HEK293 (cell line): ENCODE results near the gene NFATC1.

Experiments used
- CTCF ChIA-PET: fragments of 350-600 bp; formaldehyde crosslinking; extraction: SDS; loops from one replicate; lab custom pipeline; 2021; ENCODE audit warnings: antibody characterized with exemption; lab: Yijun Ruan, JAX
- POLR2A ChIA-PET: fragments of 300-600 bp; formaldehyde crosslinking; extraction: SDS; loops from one replicate; lab custom pipeline; 2020; ENCODE audit warnings: antibody characterized with exemption, inconsistent platforms; lab: Yijun Ruan, JAX
- H3K27ac ChIP-seq: fragments of 200-500 bp; sonication (Bioruptor generic); 2 replicates; pipeline ENCODE4 v1.5.1; 2014; ENCODE audit warnings: low read depth, low read length, control low read depth, inconsistent platforms; ENCODE audit errors: extremely low read depth
- H3K36me3 ChIP-seq, 2 experiments: fragments of 200-500 bp in 1 of 2; sonication (Bioruptor generic) in 1 of 2; 1 replicate in 1 of 2; 2 replicates in 1 of 2; pipeline ENCODE4 v1.5.1; 2014 to 2017; ENCODE audit warnings: inconsistent platforms in 2 of 2, low read length in 2 of 2; ENCODE audit not compliant: control insufficient read depth in 2 of 2, insufficient read depth in 1 of 2
- H3K4me1 ChIP-seq: fragments of 200-500 bp; sonication (Bioruptor generic); 2 replicates; pipeline ENCODE4 v1.5.1; 2014; ENCODE audit warnings: mild to moderate bottlenecking, low read length, inconsistent platforms; ENCODE audit not compliant: control insufficient read depth, insufficient read depth
- H3K4me3 ChIP-seq: 2 replicates; pipeline ENCODE4 v1.5.1; 2011; ENCODE audit warnings: low read depth, mild to moderate bottlenecking, control low read depth, low read length, moderate library complexity
- H3K9me3 ChIP-seq: fragments of 200-500 bp; sonication (Bioruptor generic); 2 replicates; pipeline ENCODE4 v1.5.1; 2014; ENCODE audit warnings: low read depth, low read length, inconsistent platforms; ENCODE audit not compliant: control insufficient read depth, insufficient read depth
- BCL11B ChIP-seq: fragments of 450-650 bp; formaldehyde crosslinking; IDR thresholded peaks from 2 replicates; pipeline ENCODE4 v1.5.1; 2016; ENCODE audit warnings: low read depth, missing biosample characterization, missing genetic modification characterization
- BCL6B ChIP-seq: fragments of 450-650 bp; formaldehyde crosslinking; IDR thresholded peaks from 2 replicates; pipeline ENCODE4 v1.5.1; 2017; ENCODE audit warnings: missing biosample characterization, missing genetic modification characterization
- GLI2 ChIP-seq: fragments of 450-650 bp; formaldehyde crosslinking; IDR thresholded peaks from 2 replicates; pipeline ENCODE4; 2017; ENCODE audit warnings: missing biosample characterization, missing genetic modification characterization, low read depth, borderline replicate concordance
- KLF1 ChIP-seq: fragments of 450-650 bp; formaldehyde crosslinking; IDR thresholded peaks from 2 replicates; pipeline ENCODE4 v1.5.1; 2016; ENCODE audit warnings: missing biosample characterization, missing genetic modification characterization
- PRDM1 ChIP-seq: fragments of 450-650 bp; formaldehyde crosslinking; IDR thresholded peaks from 2 replicates; pipeline ENCODE4; 2016; ENCODE audit warnings: missing biosample characterization, missing genetic modification characterization
- RBAK ChIP-seq: fragments of 450-650 bp; formaldehyde crosslinking; IDR thresholded peaks from 2 replicates; pipeline ENCODE4 v1.5.1; 2016; ENCODE audit warnings: missing biosample characterization, missing genetic modification characterization
- SALL2 ChIP-seq: fragments of 450-650 bp; formaldehyde crosslinking; IDR thresholded peaks from 2 replicates; pipeline ENCODE4 v1.5.0; 2017; ENCODE audit warnings: missing biosample characterization, mild to moderate bottlenecking, missing genetic modification characterization, borderline replicate concordance
- SCRT1 ChIP-seq: fragments of 450-650 bp; formaldehyde crosslinking; IDR thresholded peaks from 2 replicates; pipeline ENCODE4 v1.5.1; 2016; ENCODE audit warnings: missing biosample characterization, missing genetic modification characterization, borderline replicate concordance
- SCRT2 ChIP-seq: fragments of 450-650 bp; formaldehyde crosslinking; IDR thresholded peaks from 2 replicates; pipeline ENCODE4 v1.5.1; 2016; ENCODE audit warnings: missing biosample characterization, missing genetic modification characterization
- SP2 ChIP-seq: fragments of 450-650 bp; formaldehyde crosslinking; IDR thresholded peaks from 2 replicates; pipeline ENCODE4 v1.5.1; 2016; ENCODE audit warnings: missing biosample characterization, missing genetic modification characterization
- ZBTB17 ChIP-seq: fragments of 450-650 bp; formaldehyde crosslinking; IDR thresholded peaks from 2 replicates; pipeline ENCODE4 v1.5.1; 2016; ENCODE audit warnings: missing biosample characterization, missing genetic modification characterization
- ZFP3 ChIP-seq: fragments of 450-650 bp; formaldehyde crosslinking; IDR thresholded peaks from 2 replicates; pipeline ENCODE4 v1.5.1; 2016; ENCODE audit warnings: low read depth, missing biosample characterization, missing genetic modification characterization
- ZFP41 ChIP-seq: fragments of 450-650 bp; formaldehyde crosslinking; IDR thresholded peaks from 2 replicates; pipeline ENCODE4 v1.5.1; 2016; ENCODE audit warnings: missing biosample characterization, missing genetic modification characterization, borderline replicate concordance
- ZIC2 ChIP-seq: fragments of 450-650 bp; formaldehyde crosslinking; IDR thresholded peaks from 2 replicates; pipeline ENCODE4 v1.5.1; 2016; ENCODE audit warnings: missing biosample characterization, missing genetic modification characterization
- ZNF114 ChIP-seq: fragments of 450-650 bp; formaldehyde crosslinking; IDR thresholded peaks from 2 replicates; pipeline ENCODE4 v1.5.0; 2017; ENCODE audit warnings: missing biosample characterization, missing genetic modification characterization
- ZNF146 ChIP-seq: fragments of 450-650 bp; formaldehyde crosslinking; IDR thresholded peaks from 2 replicates; pipeline ENCODE4 v1.5.1; 2016; ENCODE audit warnings: missing biosample characterization, missing genetic modification characterization
- ZNF174 ChIP-seq: fragments of 450-650 bp; formaldehyde crosslinking; IDR thresholded peaks from 2 replicates; pipeline ENCODE4 v1.5.0; 2017; ENCODE audit warnings: missing biosample characterization, mild to moderate bottlenecking, missing genetic modification characterization
- ZNF18 ChIP-seq: fragments of 450-650 bp; formaldehyde crosslinking; IDR thresholded peaks from 2 replicates; pipeline ENCODE4 v1.5.1; 2016; ENCODE audit warnings: missing biosample characterization, missing genetic modification characterization
- ZNF202 ChIP-seq: fragments of 450-650 bp; formaldehyde crosslinking; IDR thresholded peaks from 2 replicates; pipeline ENCODE4 v1.5.1; 2016; ENCODE audit warnings: missing biosample characterization, missing genetic modification characterization, borderline replicate concordance
- ZNF214 ChIP-seq: fragments of 450-650 bp; formaldehyde crosslinking; IDR thresholded peaks from 2 replicates; pipeline ENCODE4 v1.5.1; 2017; ENCODE audit warnings: missing biosample characterization, mild to moderate bottlenecking, missing genetic modification characterization, borderline replicate concordance
- ZNF239 ChIP-seq: fragments of 450-650 bp; formaldehyde crosslinking; IDR thresholded peaks from 2 replicates; pipeline ENCODE4 v1.5.1; 2016; ENCODE audit warnings: missing biosample characterization, missing genetic modification characterization
- ZNF26 ChIP-seq: fragments of 450-650 bp; formaldehyde crosslinking; IDR thresholded peaks from 2 replicates; pipeline ENCODE4 v1.5.1; 2016; ENCODE audit warnings: missing biosample characterization, missing genetic modification characterization
- ZNF311 ChIP-seq: fragments of 450-650 bp; formaldehyde crosslinking; IDR thresholded peaks from 2 replicates; pipeline ENCODE4 v1.5.1; 2017; ENCODE audit warnings: missing biosample characterization, missing genetic modification characterization, borderline replicate concordance
- ZNF473 ChIP-seq: fragments of 450-650 bp; formaldehyde crosslinking; IDR thresholded peaks from 2 replicates; pipeline ENCODE4 v1.5.1; 2017; ENCODE audit warnings: missing biosample characterization, missing genetic modification characterization
- ZNF600 ChIP-seq: fragments of 450-650 bp; formaldehyde crosslinking; IDR thresholded peaks from 2 replicates; pipeline ENCODE4 v1.5.1; 2016; ENCODE audit warnings: missing biosample characterization, missing genetic modification characterization
- ZNF610 ChIP-seq: fragments of 450-650 bp; formaldehyde crosslinking; IDR thresholded peaks from 2 replicates; pipeline ENCODE4 v1.5.1; 2016; ENCODE audit warnings: missing biosample characterization, missing genetic modification characterization, borderline replicate concordance
- ZNF645 ChIP-seq: fragments of 450-650 bp; formaldehyde crosslinking; IDR thresholded peaks from 2 replicates; pipeline ENCODE4; 2016; ENCODE audit warnings: missing biosample characterization, missing genetic modification characterization
- ZNF76 ChIP-seq: fragments of 450-650 bp; formaldehyde crosslinking; IDR thresholded peaks from 2 replicates; pipeline ENCODE4; 2016; ENCODE audit warnings: low read depth, missing biosample characterization, missing genetic modification characterization, borderline replicate concordance
- ZNF792 ChIP-seq: fragments of 450-650 bp; formaldehyde crosslinking; IDR thresholded peaks from 2 replicates; pipeline ENCODE4 v1.5.1; 2016; ENCODE audit warnings: missing biosample characterization, missing genetic modification characterization

Gene NFATC1

GRCh38 chr18:79402209-79402576 is 6.5 kb downstream of the NFATC1 start (continued):
- TF ChIP-seq ZNF645 (tag by site-specific recombination) (no peak), PRDM1 (tag by site-specific recombination) (no peak), ZNF202 (no peak)

GRCh38 chr18:79402977-79403722 is 7.4 kb downstream of the NFATC1 start:
- CTCF ChIA-PET: no interaction called here
- no peaks in the 10 kb centered on the region for H3K4me1 ChIP-seq
- no peaks in the 10 kb centered on the region for H3K9me3 ChIP-seq
- H3K36me3 ChIP-seq: no peaks in the 10 kb centered on the region
- TF ChIP-seq KLF1 (tag by site-specific recombination) (peak; percentile 74), ZNF311 (tag by site-specific recombination) (no peak), ZNF214 (tag by site-specific recombination) (no peak), ZNF26 (tag by site-specific recombination) (no peak), ZNF202 (no peak), ZBTB17 (tag by site-specific recombination) (no peak), SP2 (tag by site-specific recombination) (0 out of 2 replicates have a peak, but pooled peaks have one; percentile 14), ZFP41 (tag by site-specific recombination) (no peak), RBAK (no peak), BCL11B (tag by site-specific recombination) (no peak), GLI2 (no peak), ZNF473 (no peak), ZNF146 (tag by site-specific recombination) (no peak), SCRT1 (tag by site-specific recombination) (no peak), ZNF114 (no peak), ZIC2 (tag by site-specific recombination) (peak; percentile 43)
- no peak overlapping the region for H3K27ac ChIP-seq
- POLR2A ChIA-PET: interaction anchor here (1.2 kb wide), 1 partner anchor 13 kb away, joined by 3 read pairs; no protein-coding TSS in a partner anchor
- no peak overlapping the region for H3K4me3 ChIP-seq

GRCh38 chr18:79403723-79404566 is 8.2 kb downstream of the NFATC1 start:
- Histone ChIP-seq H3K27ac (no peak overlapping the region), H3K36me3 (no peaks in the 10 kb centered on the region), H3K9me3 (no peaks in the 10 kb centered on the region), H3K4me3 (no peak overlapping the region), H3K4me1 (no peaks in the 10 kb centered on the region)
- ChIA-PET POLR2A (interaction anchor here (1.2 kb wide), 1 partner anchor 13 kb away, joined by 3 read pairs; no protein-coding TSS in a partner anchor), CTCF (no interaction called here)
- TF ChIP-seq BCL6B (tag by site-specific recombination): no peak
- TF ChIP-seq ZNF792 (tag by site-specific recombination): no peak
- TF ChIP-seq ZNF239 (tag by site-specific recombination): no peak
- TF ChIP-seq ZNF174 (tag by site-specific recombination): no peak
- TF ChIP-seq ZNF600 (tag by site-specific recombination): no peak
- no peak for TF ChIP-seq ZNF18
- TF ChIP-seq ZNF610 (tag by site-specific recombination): no peak
- no peak for TF ChIP-seq ZFP3
- no peak for TF ChIP-seq ZNF76 (tag by site-specific recombination)
- TF ChIP-seq SALL2: no peak
- no peak for TF ChIP-seq SCRT2
